Measurements from ENCODE around the gene TTC21B. TPM values are rescaled to one million over a fixed set of nuclear protein-coding genes. Genes with fewer than 3 reads are reported as not detected.

Gene TTC21B
- polyA plus RNA-seq, 1 donor = 17.8 TPM

DNA sequence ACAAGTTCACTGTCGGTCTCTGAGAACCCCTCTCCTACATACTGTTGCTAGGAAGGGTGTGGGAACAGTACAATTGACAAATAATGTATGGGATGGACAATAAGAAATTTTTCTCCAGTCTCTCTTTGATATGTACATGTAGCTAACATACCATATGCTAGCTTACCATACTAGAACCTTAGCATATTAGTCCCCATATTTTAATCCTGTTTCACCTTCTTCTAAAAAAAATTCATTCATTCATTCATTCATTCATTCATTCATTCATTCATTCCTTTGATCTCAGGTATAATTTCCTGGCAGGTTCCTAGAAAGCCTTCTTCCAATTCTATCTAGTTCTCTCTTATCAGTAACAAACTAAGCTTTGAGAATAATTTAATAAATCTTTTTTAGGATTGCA lies 62.2 kb downstream of the TTC21B start:
- peaks cover 29% of the 10 kb centered on the region for H3K36me3 ChIP-seq (ENCODE audit: control insufficient read depth, insufficient read depth, low read length)
- H3K27ac ChIP-seq (ENCODE audit: low read length) = no peak overlapping the region
- H3K27me3 ChIP-seq (ENCODE audit: control insufficient read depth, insufficient read depth, low read length) = no peaks in the 10 kb centered on the region
- H3K4me1 ChIP-seq (ENCODE audit: control insufficient read depth, insufficient read depth, low read length) = no peaks in the 10 kb centered on the region
- no peak overlapping the region for H3K4me3 ChIP-seq (ENCODE audit: low read length)
- no peak for DNase-seq
- no peaks in the 10 kb centered on the region for H3K9me3 ChIP-seq (ENCODE audit: control insufficient read depth, low read depth, low read length)
- no CpG with 5 or more reads among the region's 1 CpG for WGBS (ENCODE audit: insufficient coverage, low lambda C conversion rate)

DNA sequence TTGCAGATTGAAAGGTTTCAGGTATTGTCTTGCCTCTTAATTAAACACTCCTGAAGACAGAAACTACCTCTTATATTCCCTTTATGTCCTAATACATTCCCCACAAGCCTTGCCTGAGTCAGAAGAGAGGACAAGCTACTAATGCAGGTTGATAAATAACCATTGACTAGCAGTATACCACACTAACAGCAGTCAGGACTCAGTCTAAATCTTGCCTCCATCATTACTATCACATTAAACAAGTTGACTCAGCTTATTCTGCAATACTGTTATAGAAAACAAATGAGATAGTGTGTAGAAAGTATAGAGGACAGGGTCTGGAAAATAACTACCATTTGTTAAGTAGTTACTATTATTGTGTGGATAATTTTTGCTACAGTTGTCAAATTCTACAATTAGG lies 63.8 kb downstream of the TTC21B start:
- Histone ChIP-seq H3K36me3 (ENCODE audit: control insufficient read depth, insufficient read depth, low read length) (peaks cover 32% of the 10 kb centered on the region), H3K9me3 (ENCODE audit: control insufficient read depth, low read depth, low read length) (no peaks in the 10 kb centered on the region), H3K4me1 (ENCODE audit: control insufficient read depth, insufficient read depth, low read length) (no peaks in the 10 kb centered on the region), H3K27ac (ENCODE audit: low read length) (no peak overlapping the region), H3K4me3 (ENCODE audit: low read length) (no peak overlapping the region), H3K27me3 (ENCODE audit: control insufficient read depth, insufficient read depth, low read length) (no peaks in the 10 kb centered on the region)
- no peak for DNase-seq

DNA sequence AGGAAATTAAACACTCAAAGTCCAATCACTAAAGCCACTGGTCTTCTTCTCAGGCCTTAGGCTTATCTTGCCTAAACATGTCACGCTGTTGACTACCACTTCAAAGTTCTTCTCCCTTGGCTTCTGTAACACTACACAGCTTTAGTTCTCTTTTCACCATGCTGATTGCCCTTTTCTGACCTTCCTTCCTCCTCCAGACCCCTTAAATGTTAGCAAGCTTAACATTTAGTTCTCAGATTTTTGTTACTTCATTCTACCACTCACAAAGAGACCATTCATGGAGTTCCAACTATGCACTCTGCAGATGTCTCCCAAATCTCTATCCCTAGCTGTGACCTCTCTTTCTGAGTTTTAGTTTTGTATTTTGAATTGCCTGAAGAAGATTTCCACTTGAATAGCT lies 64.4 kb downstream of the TTC21B start:
- H3K9me3 ChIP-seq (ENCODE audit: control insufficient read depth, low read depth, low read length) = no peaks in the 10 kb centered on the region
- no peak for DNase-seq
- H3K4me3 ChIP-seq (ENCODE audit: low read length) = no peak overlapping the region
- H3K27me3 ChIP-seq (ENCODE audit: control insufficient read depth, insufficient read depth, low read length) = no peaks in the 10 kb centered on the region
- peaks cover 33% of the 10 kb centered on the region for H3K36me3 ChIP-seq (ENCODE audit: control insufficient read depth, insufficient read depth, low read length)
- no peaks in the 10 kb centered on the region for H3K4me1 ChIP-seq (ENCODE audit: control insufficient read depth, insufficient read depth, low read length)
- no CpG with 5 or more reads among the region's 1 CpG for WGBS (ENCODE audit: insufficient coverage, low lambda C conversion rate)
- H3K27ac ChIP-seq (ENCODE audit: low read length) = no peak overlapping the region

DNA sequence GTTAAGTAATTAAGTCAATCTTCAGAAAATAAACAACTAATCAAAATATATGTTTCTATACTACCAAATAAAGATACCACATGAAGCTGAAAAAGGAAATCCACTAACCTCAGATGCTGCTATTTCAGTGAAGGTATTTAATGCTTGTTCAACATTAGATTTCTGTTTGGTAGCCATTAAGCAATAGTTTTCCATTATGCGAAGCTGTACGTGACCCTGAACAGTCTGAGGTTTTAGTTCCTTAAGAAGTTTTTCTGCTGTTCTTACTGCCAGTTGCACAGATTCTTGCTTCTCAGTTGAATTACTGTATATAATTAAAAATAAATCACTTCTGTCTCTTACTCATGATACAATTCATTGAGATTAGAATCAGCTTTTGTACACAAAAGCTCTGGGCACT lies 65.4 kb downstream of the TTC21B start:
- Histone ChIP-seq H3K4me3 (ENCODE audit: low read length) (no peak overlapping the region), H3K27ac (ENCODE audit: low read length) (no peak overlapping the region), H3K36me3 (ENCODE audit: control insufficient read depth, insufficient read depth, low read length) (peaks cover 36% of the 10 kb centered on the region), H3K4me1 (ENCODE audit: control insufficient read depth, insufficient read depth, low read length) (no peaks in the 10 kb centered on the region), H3K9me3 (ENCODE audit: control insufficient read depth, low read depth, low read length) (no peaks in the 10 kb centered on the region), H3K27me3 (ENCODE audit: control insufficient read depth, insufficient read depth, low read length) (no peaks in the 10 kb centered on the region)
- 92% methylated on average over 2 of the region's 2 CpGs for WGBS (ENCODE audit: insufficient coverage, low lambda C conversion rate)
- DNase-seq = no peak

DNA sequence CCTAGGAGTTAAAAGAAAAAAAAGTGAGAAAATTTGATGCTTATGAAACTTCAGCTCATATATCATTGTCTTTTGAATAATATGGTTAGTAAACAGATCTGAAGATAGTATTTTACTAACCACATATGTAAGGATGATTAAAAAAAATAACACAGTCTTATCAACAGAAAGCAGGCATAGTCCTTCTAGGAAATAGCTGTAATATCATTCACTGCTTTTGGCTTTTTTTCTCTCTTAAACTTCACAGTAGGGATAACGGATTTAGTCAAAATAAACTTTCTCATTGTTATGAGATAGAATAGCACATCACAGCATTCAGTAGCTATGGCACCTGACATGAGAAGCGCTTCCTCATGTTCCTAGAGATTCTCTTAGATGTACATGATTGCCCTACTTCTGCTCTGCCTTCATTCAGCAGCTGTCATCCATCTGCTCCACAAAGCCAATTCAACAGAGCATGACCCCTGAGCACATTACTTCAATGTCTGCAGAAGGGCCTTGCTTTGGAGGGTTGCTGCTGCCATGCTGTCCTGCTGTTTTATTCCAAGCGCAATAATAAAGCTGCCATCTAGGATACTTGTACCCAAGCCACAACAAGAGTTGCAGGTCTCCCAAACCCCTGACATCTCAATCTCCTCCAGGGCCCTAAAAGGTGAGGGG lies 67.0 kb downstream of the TTC21B start:
- peaks cover 41% of the 10 kb centered on the region for H3K36me3 ChIP-seq (ENCODE audit: control insufficient read depth, insufficient read depth, low read length)
- no peaks in the 10 kb centered on the region for H3K27me3 ChIP-seq (ENCODE audit: control insufficient read depth, insufficient read depth, low read length)
- WGBS (ENCODE audit: insufficient coverage, low lambda C conversion rate) = 100% methylated on average over 1 of the region's 3 CpGs
- no peaks in the 10 kb centered on the region for H3K9me3 ChIP-seq (ENCODE audit: control insufficient read depth, low read depth, low read length)
- no peak for DNase-seq
- H3K4me3 ChIP-seq (ENCODE audit: low read length) = no peak overlapping the region
- H3K4me1 ChIP-seq (ENCODE audit: control insufficient read depth, insufficient read depth, low read length) = no peaks in the 10 kb centered on the region
- H3K27ac ChIP-seq (ENCODE audit: low read length) = no peak overlapping the region

DNA sequence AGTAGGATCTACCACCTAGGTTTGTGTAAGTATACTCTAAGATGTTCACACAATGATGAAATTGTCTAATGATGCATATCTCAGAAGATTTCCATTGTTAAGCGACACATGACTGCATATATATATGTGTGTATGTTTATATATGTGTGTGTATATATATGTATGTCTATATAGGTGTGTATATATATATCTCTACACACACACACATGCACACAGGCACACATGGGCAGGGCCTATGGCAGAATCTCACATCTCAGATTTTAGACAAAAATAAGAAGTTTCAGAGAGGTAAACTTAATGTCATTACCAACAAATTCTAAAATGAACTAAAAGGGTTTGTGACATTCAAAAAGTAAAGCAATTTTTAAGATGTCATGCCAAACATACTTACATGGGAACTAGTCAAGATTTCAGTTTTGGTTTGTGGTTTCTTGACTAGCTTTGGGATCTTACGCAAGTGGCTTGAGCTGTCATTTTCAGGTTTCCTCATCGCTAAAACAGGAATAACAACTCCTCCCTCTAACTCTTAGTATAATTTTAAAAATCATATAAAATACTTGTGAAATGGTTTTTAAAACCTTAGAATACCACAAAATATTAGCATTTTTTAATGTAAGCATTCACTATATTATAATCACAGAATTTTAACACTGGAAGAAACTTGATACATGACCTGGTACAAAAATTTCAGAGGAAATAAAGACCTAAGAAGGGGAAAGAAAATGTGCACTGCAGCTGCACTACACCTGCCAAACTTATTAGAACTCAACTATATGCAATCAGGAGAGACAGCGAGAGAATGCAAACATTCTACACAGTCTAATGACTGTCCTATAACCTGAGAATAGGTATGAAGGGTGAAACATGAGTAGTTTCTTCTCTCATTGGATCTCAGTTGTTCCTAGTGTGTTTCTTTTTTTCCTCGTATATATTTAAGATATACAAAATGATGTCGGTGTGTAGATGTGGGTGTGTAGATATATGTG lies 75.7 kb downstream of the TTC21B start:
- Histone ChIP-seq H3K36me3 (ENCODE audit: control insufficient read depth, insufficient read depth, low read length) (peaks cover 32% of the 10 kb centered on the region), H3K4me1 (ENCODE audit: control insufficient read depth, insufficient read depth, low read length) (no peaks in the 10 kb centered on the region), H3K27ac (ENCODE audit: low read length) (no peak overlapping the region), H3K27me3 (ENCODE audit: control insufficient read depth, insufficient read depth, low read length) (no peaks in the 10 kb centered on the region), H3K4me3 (ENCODE audit: low read length) (no peak overlapping the region), H3K9me3 (ENCODE audit: control insufficient read depth, low read depth, low read length) (no peaks in the 10 kb centered on the region)
- DNase-seq = no peak
- no CpG with 5 or more reads among the region's 6 CpGs for WGBS (ENCODE audit: insufficient coverage, low lambda C conversion rate)

DNA sequence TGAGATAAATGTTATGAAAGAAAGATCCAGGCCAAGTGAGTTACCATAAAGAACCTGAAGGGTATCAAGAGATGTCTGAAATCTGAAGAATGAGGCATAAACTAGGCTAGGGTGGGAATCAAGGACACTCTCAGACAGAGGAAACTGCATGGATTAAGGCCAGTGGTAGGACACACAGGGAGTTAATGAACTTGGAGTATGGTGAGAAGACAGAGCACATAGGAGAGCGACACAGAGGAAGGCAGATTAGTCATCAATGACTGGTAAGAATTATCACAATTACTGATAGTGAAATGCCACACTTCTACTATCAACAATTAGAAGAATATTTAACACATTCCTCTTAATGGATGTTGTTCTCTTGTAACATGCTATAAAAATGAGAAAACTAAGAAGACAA lies 76.9 kb downstream of the TTC21B start:
- Histone ChIP-seq H3K9me3 (ENCODE audit: control insufficient read depth, low read depth, low read length) (no peaks in the 10 kb centered on the region), H3K4me1 (ENCODE audit: control insufficient read depth, insufficient read depth, low read length) (no peaks in the 10 kb centered on the region), H3K27ac (ENCODE audit: low read length) (no peak overlapping the region), H3K36me3 (ENCODE audit: control insufficient read depth, insufficient read depth, low read length) (peaks cover 25% of the 10 kb centered on the region), H3K27me3 (ENCODE audit: control insufficient read depth, insufficient read depth, low read length) (no peaks in the 10 kb centered on the region), H3K4me3 (ENCODE audit: low read length) (no peak overlapping the region)
- WGBS (ENCODE audit: insufficient coverage, low lambda C conversion rate) = no CpG with 5 or more reads among the region's 1 CpG
- no peak for DNase-seq

DNA sequence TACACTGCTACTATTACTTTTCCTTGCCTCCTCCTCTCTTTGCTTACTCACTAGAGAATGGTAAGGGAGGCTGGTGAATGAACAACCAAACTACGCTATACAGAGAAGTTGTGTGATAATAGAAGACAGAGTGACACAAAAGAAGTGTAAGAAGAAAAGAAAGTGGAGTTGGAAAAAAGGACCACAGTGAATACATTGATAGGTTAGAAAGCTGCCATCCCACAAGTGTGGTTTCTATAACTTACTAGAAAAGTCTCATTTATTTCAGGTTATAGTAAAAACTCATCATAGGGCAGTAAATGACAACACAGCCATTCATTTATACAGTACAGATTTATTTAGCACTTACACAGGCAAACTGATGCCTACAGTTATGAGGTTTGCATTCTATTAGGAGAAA lies 77.3 kb downstream of the TTC21B start:
- H3K4me1 ChIP-seq (ENCODE audit: control insufficient read depth, insufficient read depth, low read length) = no peaks in the 10 kb centered on the region
- peaks cover 25% of the 10 kb centered on the region for H3K36me3 ChIP-seq (ENCODE audit: control insufficient read depth, insufficient read depth, low read length)
- WGBS (ENCODE audit: insufficient coverage, low lambda C conversion rate) = 83% methylated on average over 1 of the region's 1 CpG
- no peaks in the 10 kb centered on the region for H3K9me3 ChIP-seq (ENCODE audit: control insufficient read depth, low read depth, low read length)
- H3K27me3 ChIP-seq (ENCODE audit: control insufficient read depth, insufficient read depth, low read length) = no peaks in the 10 kb centered on the region
- no peak for DNase-seq
- H3K4me3 ChIP-seq (ENCODE audit: low read length) = no peak overlapping the region
- no peak overlapping the region for H3K27ac ChIP-seq (ENCODE audit: low read length)

DNA sequence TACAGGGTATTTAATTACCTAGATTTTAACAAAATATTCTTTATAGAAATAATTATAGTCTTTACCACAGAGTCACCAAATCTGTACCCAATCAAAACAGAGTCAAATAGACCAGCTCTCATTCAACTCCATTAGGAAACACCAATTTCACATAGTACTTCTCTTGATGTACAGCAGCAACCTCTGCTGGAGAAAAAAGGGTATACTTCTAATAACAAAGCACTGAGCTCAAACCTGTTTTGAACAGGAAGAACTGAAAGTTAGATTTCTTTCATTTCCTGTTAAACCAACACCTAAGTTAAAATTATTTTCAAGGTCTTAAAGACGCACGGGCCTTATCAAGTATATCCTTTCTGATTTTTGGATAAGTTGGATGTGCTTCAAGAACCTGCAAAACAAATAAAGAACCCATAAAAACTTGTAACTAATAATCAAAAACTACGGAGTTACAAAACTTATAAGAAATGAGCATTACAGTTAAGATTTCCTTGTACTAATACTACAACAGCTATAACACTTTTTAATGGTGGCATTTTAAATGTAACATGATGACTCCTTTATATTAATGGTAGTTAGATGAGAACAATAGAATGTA lies 79.0 kb downstream of the TTC21B start:
- Histone ChIP-seq H3K36me3 (ENCODE audit: control insufficient read depth, insufficient read depth, low read length) (peaks cover 17% of the 10 kb centered on the region), H3K27ac (ENCODE audit: low read length) (no peak overlapping the region), H3K4me1 (ENCODE audit: control insufficient read depth, insufficient read depth, low read length) (peaks cover 8% of the 10 kb centered on the region), H3K9me3 (ENCODE audit: control insufficient read depth, low read depth, low read length) (no peaks in the 10 kb centered on the region), H3K4me3 (ENCODE audit: low read length) (no peak overlapping the region), H3K27me3 (ENCODE audit: control insufficient read depth, insufficient read depth, low read length) (no peaks in the 10 kb centered on the region)
- 52% methylated on average over 3 of the region's 3 CpGs for WGBS (ENCODE audit: insufficient coverage, low lambda C conversion rate)
- peak; percentile 40 to 67 for DNase-seq

DNA sequence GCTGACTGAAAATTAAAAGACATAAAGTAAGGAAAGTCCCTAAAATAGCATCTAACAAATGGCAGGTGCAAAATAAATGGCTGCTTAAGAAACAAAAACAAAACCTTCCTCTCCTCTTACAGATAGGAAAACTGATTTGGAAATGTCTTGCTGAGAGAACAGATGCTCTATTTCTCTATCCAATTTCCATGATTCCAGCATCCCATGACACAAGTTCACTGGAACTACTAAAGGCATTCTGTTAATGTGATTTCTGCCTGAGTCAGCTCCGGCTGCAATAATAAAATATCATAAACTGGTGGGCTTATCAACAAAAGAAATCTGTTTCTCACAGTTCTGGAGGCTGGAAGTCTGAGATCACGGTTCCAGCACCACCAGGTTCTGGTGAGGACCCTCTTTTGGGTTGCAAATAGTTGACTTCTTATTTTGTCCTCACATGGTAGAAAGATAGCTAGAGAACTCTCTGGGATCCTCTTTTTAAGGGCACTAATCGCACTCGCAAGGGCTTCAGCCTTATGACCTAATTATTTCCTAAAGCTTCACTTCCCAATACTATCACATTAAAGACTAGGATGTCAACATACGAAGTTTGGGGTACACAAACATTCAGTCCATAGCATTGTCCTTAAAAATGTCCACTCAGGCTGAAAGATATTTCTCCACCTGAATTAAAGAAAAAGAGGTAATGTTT lies 81.3 kb downstream of the TTC21B start:
- peaks cover 8% of the 10 kb centered on the region for H3K4me1 ChIP-seq (ENCODE audit: control insufficient read depth, insufficient read depth, low read length)
- WGBS (ENCODE audit: insufficient coverage, low lambda C conversion rate) = no CpG with 5 or more reads among the region's 5 CpGs
- peaks cover 10% of the 10 kb centered on the region for H3K36me3 ChIP-seq (ENCODE audit: control insufficient read depth, insufficient read depth, low read length)
- H3K27ac ChIP-seq (ENCODE audit: low read length) = no peak overlapping the region
- no peaks in the 10 kb centered on the region for H3K27me3 ChIP-seq (ENCODE audit: control insufficient read depth, insufficient read depth, low read length)
- DNase-seq = no peak
- H3K9me3 ChIP-seq (ENCODE audit: control insufficient read depth, low read depth, low read length) = no peaks in the 10 kb centered on the region
- H3K4me3 ChIP-seq (ENCODE audit: low read length) = no peak overlapping the region

All from large intestine (tissue), 3 donors.